Smooth muscle cell (in vitro differentiated cells): ENCODE measurements around the gene TYSND1. TPM values are rescaled to one million over a fixed set of nuclear protein-coding genes. Genes with fewer than 3 reads are reported as not detected.
"Not testable (repeated sequence)": the region's sequence is repeated elsewhere in the genome, so short reads cannot be mapped to it uniquely, and the experiment has no call there.

Experiments
- DNase-seq: peaks from one replicate; lab custom pipeline; 2025; ENCODE audit not compliant: unreplicated experiment; lab: John Stamatoyannopoulos, UW
- H2AFZ ChIP-seq: fragments of 200-600 bp; sonication (generic); 2 replicates; pipeline ENCODE4 v1.6.0; 2016; ENCODE audit warnings: antibody characterized with exemption, low read depth, mild to moderate bottlenecking
- H3F3A ChIP-seq: fragments of 200-600 bp; sonication (generic); 2 replicates; pipeline ENCODE4 v1.6.0; 2017; ENCODE audit warnings: antibody characterized with exemption, low read depth
- H3K27ac ChIP-seq: fragments of 200-600 bp; sonication (generic); 2 replicates; pipeline ENCODE4 v1.5.1; 2016; ENCODE audit warnings: low read depth, mild to moderate bottlenecking
- H3K27me3 ChIP-seq: fragments of 200-600 bp; sonication (generic); 2 replicates; pipeline ENCODE4 v1.6.1; 2016; ENCODE audit warnings: low read depth, mild to moderate bottlenecking
- H3K36me3 ChIP-seq: fragments of 200-600 bp; sonication (generic); 2 replicates; pipeline ENCODE4 v1.5.1; 2016; ENCODE audit warnings: low read depth
- H3K4me1 ChIP-seq: fragments of 200-600 bp; sonication (generic); 2 replicates; pipeline ENCODE4 v1.5.1; 2016; ENCODE audit warnings: low read depth
- H3K4me2 ChIP-seq: fragments of 200-600 bp; sonication (generic); 2 replicates; pipeline ENCODE4 v1.6.0; 2016; ENCODE audit warnings: mild to moderate bottlenecking
- H3K4me3 ChIP-seq: fragments of 200-600 bp; sonication (generic); 2 replicates; pipeline ENCODE4 v1.5.1; 2016; ENCODE audit warnings: mild to moderate bottlenecking
- H3K79me2 ChIP-seq: fragments of 200-600 bp; sonication (generic); 2 replicates; pipeline ENCODE4 v1.6.0; 2016; ENCODE audit warnings: low read depth, mild to moderate bottlenecking
- H3K9ac ChIP-seq: fragments of 200-600 bp; sonication (generic); 2 replicates; pipeline ENCODE4 v1.6.0; 2016; ENCODE audit warnings: low read depth
- H3K9me3 ChIP-seq: fragments of 200-600 bp; sonication (generic); replicated peaks from 2 replicates; pipeline ENCODE4 v1.5.1; 2016; ENCODE audit warnings: low read depth
- H4K20me1 ChIP-seq: fragments of 200-600 bp; sonication (generic); 2 replicates; pipeline ENCODE4 v1.6.0; 2016; ENCODE audit warnings: low read depth
- CTCF ChIP-seq: fragments of 200-600 bp; sonication (generic); IDR thresholded peaks from 2 replicates; pipeline ENCODE4 v1.5.1; 2017; ENCODE audit warnings: borderline replicate concordance, mild to moderate bottlenecking, antibody characterized with exemption; ENCODE audit not compliant: insufficient read depth, poor library complexity, severe bottlenecking
- WGBS: methylation state at CpG from one replicate; pipeline ENCODE4 v1.1.7; 2016; ENCODE audit warnings: low lambda C conversion rate; 5-methylcytosine and 5-hydroxymethylcytosine counted together
- polyA plus RNA-seq: library from polyadenylated mRNA; unstranded; fragments of >200 nt; fragmentation: Nextera tagmentation; extraction: Ambion mirVana; gene quantifications from 2 replicates; pipeline ENCODE4 v1.2.1, GENCODE V29; 2016
- total RNA-seq: library from RNA; depleted of rRNA; stranded (reverse); fragments of >200 nt; gene quantifications from 2 replicates; pipeline ENCODE4 v1.2.3, GENCODE V29; 2014

TYSND1 gene
- total and polyA plus RNA-seq, 2 experiments from 2014 or later: 4.5 to 4.9 TPM

GRCh38 chr10:70101668-70102067, 44.8 kb downstream of the TYSND1 start:
- no peaks in the 10 kb centered on the region for H3K9me3 ChIP-seq
- no peak overlapping the region for H3K4me2 ChIP-seq
- no peaks in the 10 kb centered on the region for H3F3A ChIP-seq
- no peak for DNase-seq
- H2AFZ ChIP-seq: no peak overlapping the region
- 80% methylated on average over 3 of the region's 3 CpGs for WGBS
- no peaks in the 10 kb centered on the region for H3K36me3 ChIP-seq
- no peaks in the 10 kb centered on the region for H3K4me1 ChIP-seq
- no peaks in the 10 kb centered on the region for H3K79me2 ChIP-seq
- H3K9ac ChIP-seq: no peak overlapping the region
- H3K4me3 ChIP-seq: no peak overlapping the region
- TF ChIP-seq CTCF: no peak
- H4K20me1 ChIP-seq: no peaks in the 10 kb centered on the region
- no peaks in the 10 kb centered on the region for H3K27me3 ChIP-seq
- no peak overlapping the region for H3K27ac ChIP-seq

- H3K27me3 ChIP-seq, H3F3A ChIP-seq, H3K9me3 ChIP-seq, H3K4me1 ChIP-seq, H3K27ac ChIP-seq, H4K20me1 ChIP-seq, H3K9ac ChIP-seq, H3K4me3 ChIP-seq, H3K79me2 ChIP-seq, DNase-seq, H3K36me3 ChIP-seq, H3K4me2 ChIP-seq, H2AFZ ChIP-seq: not testable (repeated sequence)
- 93% methylated on average over 11 of the region's 11 CpGs for WGBS
These were observed 45.4 kb downstream of the TYSND1 start for GRCh38 chr10:70101068-70101562.

- H3K27ac ChIP-seq: no peak overlapping the region
- WGBS: 93% methylated on average over 3 of the region's 3 CpGs
- no peaks in the 10 kb centered on the region for H3K9me3 ChIP-seq
- H3K79me2 ChIP-seq: no peaks in the 10 kb centered on the region
- H3K27me3 ChIP-seq: no peaks in the 10 kb centered on the region
- H2AFZ ChIP-seq: no peak overlapping the region
- H3F3A ChIP-seq: no peaks in the 10 kb centered on the region
- no peaks in the 10 kb centered on the region for H4K20me1 ChIP-seq
- H3K4me2 ChIP-seq: no peak overlapping the region
- H3K9ac ChIP-seq: no peak overlapping the region
- no peak for DNase-seq
- TF ChIP-seq CTCF: no peak
- H3K4me3 ChIP-seq: no peak overlapping the region
- H3K36me3 ChIP-seq: no peaks in the 10 kb centered on the region
- H3K4me1 ChIP-seq: no peaks in the 10 kb centered on the region
These were observed 48.2 kb downstream of the TYSND1 start for GRCh38 chr10:70098271-70098670.

GRCh38 chr10:70097459-70097858, 49.0 kb downstream of the TYSND1 start:
- no peaks in the 10 kb centered on the region for H3K36me3 ChIP-seq
- no peak overlapping the region for H3K27ac ChIP-seq
- no peaks in the 10 kb centered on the region for H3K4me1 ChIP-seq
- H3K9ac ChIP-seq: no peak overlapping the region
- no peaks in the 10 kb centered on the region for H3K27me3 ChIP-seq
- H2AFZ ChIP-seq: no peak overlapping the region
- H3K9me3 ChIP-seq: no peaks in the 10 kb centered on the region
- H4K20me1 ChIP-seq: no peaks in the 10 kb centered on the region
- no peak overlapping the region for H3K4me2 ChIP-seq
- DNase-seq: no peak
- no peaks in the 10 kb centered on the region for H3F3A ChIP-seq
- H3K4me3 ChIP-seq: no peak overlapping the region
- TF ChIP-seq CTCF: no peak
- H3K79me2 ChIP-seq: no peaks in the 10 kb centered on the region
